IMR-90 (cell line): ENCODE measurements around the gene NUP210. TPM values are rescaled to one million over a fixed set of nuclear protein-coding genes. Genes with fewer than 3 reads are reported as not detected.

ENCODE experiments used
- ATAC-seq: fragments of 200-7000 bp; cut with Tn5 transposase; 2 replicates; pipeline ENCODE4 v1.9.1; 2020; ENCODE audit warnings: low read depth, mild to moderate bottlenecking, moderate library complexity
- BruUV-seq: library from RNA; stranded (reverse); fragments of 400-500 nt; replicated peaks from 2 replicates; lab custom pipeline; 2021; lab: Mats Ljungman, UMichigan
- CTCF ChIA-PET: fragments of 300-600 bp; formaldehyde crosslinking; extraction: SDS; loops from one replicate; lab custom pipeline; 2021; ENCODE audit warnings: antibody characterized with exemption; lab: Yijun Ruan, JAX
- POLR2A ChIA-PET: fragments of 300-600 bp; sonication (Branson Sonifier 250); formaldehyde crosslinking; loops from one replicate; lab custom pipeline; 2022; ENCODE audit warnings: antibody characterized with exemption; ENCODE audit not compliant: unreplicated experiment; lab: Charles Lee
- DNase-seq: peaks from one replicate; pipeline ENCODE4 v3.0.0; 2013
- H2AFZ ChIP-seq: replicated peaks from 2 replicates; pipeline ENCODE3; 2013; ENCODE audit warnings: low read length, mild to moderate bottlenecking; ENCODE audit not compliant: poor library complexity
- H2AK5ac ChIP-seq: 2 replicates; pipeline ENCODE4 v1.6.1; 2013; ENCODE audit warnings: low read depth, low read length, inconsistent platforms
- H2AK9ac ChIP-seq: replicated peaks from 2 replicates; pipeline ENCODE3; 2013; ENCODE audit warnings: mild to moderate bottlenecking, low read depth, low read length, moderate library complexity; ENCODE audit not compliant: poor library complexity
- H2BK120ac ChIP-seq: 2 replicates; pipeline ENCODE4 v1.6.1; 2013; ENCODE audit warnings: low read depth, low read length, inconsistent platforms
- H2BK15ac ChIP-seq: 3 replicates; pipeline ENCODE4 v1.6.1; 2013; ENCODE audit warnings: low read depth, low read length, inconsistent platforms
- H2BK20ac ChIP-seq: 2 replicates; pipeline ENCODE4 v1.6.1; 2013; ENCODE audit warnings: low read depth, mild to moderate bottlenecking, inconsistent platforms, low read length, moderate library complexity
- H2BK5ac ChIP-seq: 2 replicates; pipeline ENCODE4 v1.6.1; 2013; ENCODE audit warnings: mild to moderate bottlenecking, low read depth, low read length, inconsistent platforms; ENCODE audit not compliant: poor library complexity, severe bottlenecking
- H3K14ac ChIP-seq: replicated peaks from 2 replicates; pipeline ENCODE4 v1.6.1; 2013; ENCODE audit warnings: low read depth, low read length, inconsistent platforms
- H3K18ac ChIP-seq: 2 replicates; pipeline ENCODE4 v1.6.1; 2013; ENCODE audit warnings: low read depth, low read length, control low read depth
- H3K23ac ChIP-seq: 2 replicates; pipeline ENCODE4 v1.6.1; 2013; ENCODE audit warnings: low read depth, low read length, inconsistent platforms
- H3K27ac ChIP-seq: 2 replicates; pipeline ENCODE4 v1.5.1; 2013; ENCODE audit warnings: mild to moderate bottlenecking, control low read depth, low read length; ENCODE audit not compliant: insufficient read depth
- H3K27me3 ChIP-seq: 2 replicates; pipeline ENCODE4 v1.6.1; 2013; ENCODE audit warnings: low read length; ENCODE audit not compliant: control insufficient read depth, insufficient read depth
- H3K36me3 ChIP-seq: 2 replicates; pipeline ENCODE4 v1.6.1; 2013; ENCODE audit warnings: low read length, mixed read lengths; ENCODE audit not compliant: control insufficient read depth, insufficient read depth
- H3K4ac ChIP-seq: 2 replicates; pipeline ENCODE4 v1.6.1; 2013; ENCODE audit warnings: low read depth, low read length, inconsistent platforms
- H3K4me1 ChIP-seq: 2 replicates; pipeline ENCODE4 v1.6.1; 2013; ENCODE audit warnings: low read length, mixed read lengths; ENCODE audit not compliant: control insufficient read depth, insufficient read depth
- H3K4me2 ChIP-seq: 2 replicates; pipeline ENCODE4 v1.6.1; 2013; ENCODE audit warnings: low read depth, mild to moderate bottlenecking, control low read depth, low read length, moderate library complexity
- H3K4me3 ChIP-seq: 2 replicates; pipeline ENCODE4 v1.5.1; 2013; ENCODE audit warnings: low read depth, mild to moderate bottlenecking, control low read depth, low read length, moderate library complexity; ENCODE audit not compliant: insufficient read depth
- H3K56ac ChIP-seq: 2 replicates; pipeline ENCODE4 v1.6.1; 2013; ENCODE audit warnings: low read length, inconsistent platforms; ENCODE audit not compliant: insufficient read depth; ENCODE audit errors: extremely low read depth
- H3K79me1 ChIP-seq, 2 experiments: 2 replicates each; pipeline ENCODE4 v1.6.1; 2013; ENCODE audit warnings: low read length in 2 of 2, inconsistent platforms in 1 of 2, low read depth in 1 of 2
- H3K9ac ChIP-seq: 2 replicates; pipeline ENCODE4 v1.6.1; 2013; ENCODE audit warnings: low read depth, low read length, control low read depth
- H3K9me1 ChIP-seq: 2 replicates; pipeline ENCODE4 v1.6.1; 2013; ENCODE audit warnings: low read length, inconsistent platforms; ENCODE audit not compliant: insufficient read depth
- H3K9me3 ChIP-seq: 2 replicates; pipeline ENCODE4 v1.6.1; 2013; ENCODE audit warnings: low read length; ENCODE audit not compliant: control insufficient read depth, insufficient read depth
- H4K20me1 ChIP-seq: 2 replicates; pipeline ENCODE4 v1.6.1; 2013; ENCODE audit warnings: low read length, inconsistent platforms; ENCODE audit not compliant: insufficient read depth
- H4K5ac ChIP-seq: 2 replicates; pipeline ENCODE4 v1.6.1; 2013; ENCODE audit warnings: mild to moderate bottlenecking, low read depth, low read length, control low read depth
- H4K8ac ChIP-seq, 2 experiments: 2 replicates each; pipeline ENCODE4 v1.6.1; 2013; ENCODE audit warnings: low read depth in 2 of 2, low read length in 2 of 2, control low read depth in 1 of 2, inconsistent platforms in 1 of 2
- H4K91ac ChIP-seq: 2 replicates; pipeline ENCODE4 v1.6.1; 2013; ENCODE audit warnings: low read depth, low read length, inconsistent platforms; ENCODE audit not compliant: insufficient read depth
- BHLHE40 ChIP-seq: fragments of 150-350 bp; IDR thresholded peaks from 2 replicates; pipeline ENCODE4 v1.6.1; 2016; ENCODE audit warnings: mild to moderate bottlenecking, low read depth, low read length
- CEBPB ChIP-seq: IDR thresholded peaks from 2 replicates; pipeline ENCODE4 v1.6.1; 2012; ENCODE audit warnings: low read depth, low read length, improper control_type of control experiment
- CHD1 ChIP-seq: IDR thresholded peaks from 2 replicates; pipeline ENCODE4 v1.6.1; 2012; ENCODE audit warnings: low read depth, low read length, improper control_type of control experiment
- FOS ChIP-seq: fragments of 150-350 bp; IDR thresholded peaks from 2 replicates; pipeline ENCODE4 v1.6.1; 2016; ENCODE audit warnings: low read depth, low read length
- MAFK ChIP-seq: IDR thresholded peaks from 2 replicates; pipeline ENCODE4 v1.6.1; 2012; ENCODE audit warnings: low read depth, low read length, improper control_type of control experiment
- MXI1 ChIP-seq: IDR thresholded peaks from 2 replicates; pipeline ENCODE4 v1.6.1; 2012; ENCODE audit warnings: low read depth, mild to moderate bottlenecking, low read length, moderate library complexity, borderline replicate concordance
- RCOR1 ChIP-seq: IDR thresholded peaks from 2 replicates; pipeline ENCODE4 v1.6.1; 2012; ENCODE audit warnings: mild to moderate bottlenecking, low read length, improper control_type of control experiment; ENCODE audit not compliant: insufficient replicate concordance
- SMC3 ChIP-seq: fragments of 150-350 bp; IDR thresholded peaks from 2 replicates; pipeline ENCODE4 v1.6.1; 2016; ENCODE audit warnings: low read depth, mild to moderate bottlenecking, antibody characterized with exemption, low read length, moderate library complexity
- WGBS, 2 experiments: methylation state at CpG; one replicate each; pipeline versions ENCODE4 v1.1.5 to v1.1.7; 2013; ENCODE audit warnings: missing lambda C conversion rate in 2 of 2; ENCODE audit not compliant: insufficient read length in 1 of 2; ENCODE audit errors: extremely low coverage in 2 of 2; 5-methylcytosine and 5-hydroxymethylcytosine counted together
- dilution Hi-C: fragments of 300-500 bp; cut with HindIII; formaldehyde crosslinking; loops from one replicate; pipeline ENCODE4 v1.14.3; 2018; ENCODE audit warnings: low sequenced_read_pairs; ENCODE audit not compliant: unreplicated experiment
- in situ Hi-C: fragments of 300-500 bp; cut with MboI; formaldehyde crosslinking; loops from 3 replicates; pipeline ENCODE4 v1.14.3; 2019; ENCODE audit warnings: low sequenced_read_pairs, inconsistent platforms, mixed read lengths
- intact Hi-C: fragments of 100-400 bp; cut with micrococcal nuclease; formaldehyde crosslinking; loops from 2 replicates; pipeline ENCODE4 v1.10.0; 2022
- polyA plus RNA-seq, 3 experiments: library from polyadenylated mRNA; depleted of rRNA; stranded (reverse); fragments of >200 nt; gene quantifications; 2 replicates each; pipeline ENCODE4 v1.2.3, GENCODE V29; 2012; ENCODE audit warnings: low replicate concordance in 1 of 3
- total RNA-seq: library from RNA; depleted of rRNA; stranded (reverse); fragments of >200 nt; gene quantifications from 2 replicates; pipeline ENCODE4 v1.2.3, GENCODE V29; 2012
- TF ChIP-seq, protein P1 (sequence below): fragments of 150-350 bp; IDR thresholded peaks from 2 replicates; pipeline ENCODE4 v1.6.1; 2017; ENCODE audit warnings: mild to moderate bottlenecking, antibody characterized with exemption, low read length, low read depth

NUP210 gene
- total and polyA plus RNA-seq, 2 of the 4 experiments (the other 2 are of a cell fraction) = under 0.01 to 0.03 TPM

DNA sequence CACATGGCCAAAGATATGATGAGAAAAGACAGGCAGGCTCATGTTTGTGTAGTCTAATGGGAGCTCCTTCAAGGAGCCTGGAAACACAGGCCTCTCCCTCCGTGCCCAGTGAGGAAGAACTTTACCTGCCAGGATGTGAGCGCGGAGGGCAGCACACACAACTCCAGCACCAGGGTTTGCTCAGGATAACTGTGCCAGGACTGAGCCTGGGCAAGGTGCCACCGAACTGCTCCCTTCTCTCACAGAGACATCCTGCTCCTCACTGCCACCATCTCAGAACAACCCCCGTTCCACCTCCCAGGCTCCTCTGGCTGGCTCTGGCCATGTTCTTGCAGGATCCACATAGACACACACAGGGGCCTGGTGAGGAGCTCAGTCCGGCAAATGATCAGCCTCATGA is 87.4 kb downstream of the NUP210 start:
- no peak for DNase-seq
- H3K27ac ChIP-seq = no peak overlapping the region
- H2BK5ac ChIP-seq = no peak overlapping the region
- H3K9ac ChIP-seq = no peak overlapping the region
- intact Hi-C loops (no loop called here), dilution Hi-C loops (no loop called here), in situ Hi-C loops (no loop called here)
- H3K79me1 ChIP-seq = no peaks in the 10 kb centered on the region
- no peak overlapping the region for H2AK5ac ChIP-seq
- no peak overlapping the region for H2AFZ ChIP-seq
- no peak overlapping the region for H2AK9ac ChIP-seq
- H3K9me1 ChIP-seq = no peaks in the 10 kb centered on the region
- ChIA-PET CTCF (no interaction called here), POLR2A (no interaction called here)
- H4K91ac ChIP-seq = no peak overlapping the region
- H3K36me3 ChIP-seq = no peaks in the 10 kb centered on the region
- H2BK15ac ChIP-seq = no peak overlapping the region
- H3K23ac ChIP-seq = no peak overlapping the region
- no peak overlapping the region for H4K8ac ChIP-seq
- H3K9me3 ChIP-seq = no peaks in the 10 kb centered on the region
- no peak overlapping the region for H2BK120ac ChIP-seq
- no peak overlapping the region for H3K4me3 ChIP-seq
- BruUV-seq = no TSS peak
- H4K20me1 ChIP-seq = no peaks in the 10 kb centered on the region
- no peak overlapping the region for H4K5ac ChIP-seq
- H3K4ac ChIP-seq = no peak overlapping the region
- H3K56ac ChIP-seq = no peak overlapping the region
- H3K27me3 ChIP-seq = peaks cover 29% of the 10 kb centered on the region
- H3K4me1 ChIP-seq = no peaks in the 10 kb centered on the region
- TF ChIP-seq, protein P1, sequence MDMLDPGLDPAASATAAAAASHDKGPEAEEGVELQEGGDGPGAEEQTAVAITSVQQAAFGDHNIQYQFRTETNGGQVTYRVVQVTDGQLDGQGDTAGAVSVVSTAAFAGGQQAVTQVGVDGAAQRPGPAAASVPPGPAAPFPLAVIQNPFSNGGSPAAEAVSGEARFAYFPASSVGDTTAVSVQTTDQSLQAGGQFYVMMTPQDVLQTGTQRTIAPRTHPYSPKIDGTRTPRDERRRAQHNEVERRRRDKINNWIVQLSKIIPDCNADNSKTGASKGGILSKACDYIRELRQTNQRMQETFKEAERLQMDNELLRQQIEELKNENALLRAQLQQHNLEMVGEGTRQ = no peak
- no peak for TF ChIP-seq CHD1
- TF ChIP-seq RCOR1 = no peak
- no peak for TF ChIP-seq FOS
- TF ChIP-seq MAFK = no peak
- TF ChIP-seq BHLHE40 = no peak
- no peak for TF ChIP-seq CEBPB
- no peak for TF ChIP-seq MXI1
- no peak for TF ChIP-seq SMC3
- H3K14ac ChIP-seq = no peak overlapping the region
- H2BK20ac ChIP-seq = no peak overlapping the region
- no peak overlapping the region for H3K18ac ChIP-seq
- H3K4me2 ChIP-seq = no peak overlapping the region
- ATAC-seq = no peak
- WGBS, 2 experiments = 49% methylated on average over 3 of the region's 6 CpGs; no CpG with 5 or more reads in 1 of the 2 experiments
